ENCODE results near the gene TSPAN31.

TSPAN31 gene

DNA sequence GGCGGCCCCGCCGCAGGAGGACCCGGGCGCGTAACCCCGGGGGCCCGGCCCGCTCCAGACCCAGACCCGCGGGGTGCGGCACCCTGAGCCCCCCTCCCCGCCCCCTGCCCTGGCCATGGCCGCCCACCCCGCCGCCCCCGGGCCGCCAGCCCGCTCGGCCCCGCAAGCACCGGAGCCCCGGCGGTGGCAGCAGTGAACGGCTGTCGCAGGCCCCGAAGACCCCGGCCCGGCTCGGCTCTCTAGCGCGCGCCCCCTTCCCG is 10.3 kb downstream of the TSPAN31 start:
- no peak for DNase-seq (ENCODE audit: low read depth)
- TF ChIP-seq, protein P1, sequence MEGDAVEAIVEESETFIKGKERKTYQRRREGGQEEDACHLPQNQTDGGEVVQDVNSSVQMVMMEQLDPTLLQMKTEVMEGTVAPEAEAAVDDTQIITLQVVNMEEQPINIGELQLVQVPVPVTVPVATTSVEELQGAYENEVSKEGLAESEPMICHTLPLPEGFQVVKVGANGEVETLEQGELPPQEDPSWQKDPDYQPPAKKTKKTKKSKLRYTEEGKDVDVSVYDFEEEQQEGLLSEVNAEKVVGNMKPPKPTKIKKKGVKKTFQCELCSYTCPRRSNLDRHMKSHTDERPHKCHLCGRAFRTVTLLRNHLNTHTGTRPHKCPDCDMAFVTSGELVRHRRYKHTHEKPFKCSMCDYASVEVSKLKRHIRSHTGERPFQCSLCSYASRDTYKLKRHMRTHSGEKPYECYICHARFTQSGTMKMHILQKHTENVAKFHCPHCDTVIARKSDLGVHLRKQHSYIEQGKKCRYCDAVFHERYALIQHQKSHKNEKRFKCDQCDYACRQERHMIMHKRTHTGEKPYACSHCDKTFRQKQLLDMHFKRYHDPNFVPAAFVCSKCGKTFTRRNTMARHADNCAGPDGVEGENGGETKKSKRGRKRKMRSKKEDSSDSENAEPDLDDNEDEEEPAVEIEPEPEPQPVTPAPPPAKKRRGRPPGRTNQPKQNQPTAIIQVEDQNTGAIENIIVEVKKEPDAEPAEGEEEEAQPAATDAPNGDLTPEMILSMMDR (IDR thresholded peaks at IDR 0.05; ENCODE audit: low read depth, low read length, missing control alignments) = no peak
- H3K4me3 ChIP-seq (ENCODE audit: low read depth, low read length) = peak overlapping the region; percentile 53

DNA sequence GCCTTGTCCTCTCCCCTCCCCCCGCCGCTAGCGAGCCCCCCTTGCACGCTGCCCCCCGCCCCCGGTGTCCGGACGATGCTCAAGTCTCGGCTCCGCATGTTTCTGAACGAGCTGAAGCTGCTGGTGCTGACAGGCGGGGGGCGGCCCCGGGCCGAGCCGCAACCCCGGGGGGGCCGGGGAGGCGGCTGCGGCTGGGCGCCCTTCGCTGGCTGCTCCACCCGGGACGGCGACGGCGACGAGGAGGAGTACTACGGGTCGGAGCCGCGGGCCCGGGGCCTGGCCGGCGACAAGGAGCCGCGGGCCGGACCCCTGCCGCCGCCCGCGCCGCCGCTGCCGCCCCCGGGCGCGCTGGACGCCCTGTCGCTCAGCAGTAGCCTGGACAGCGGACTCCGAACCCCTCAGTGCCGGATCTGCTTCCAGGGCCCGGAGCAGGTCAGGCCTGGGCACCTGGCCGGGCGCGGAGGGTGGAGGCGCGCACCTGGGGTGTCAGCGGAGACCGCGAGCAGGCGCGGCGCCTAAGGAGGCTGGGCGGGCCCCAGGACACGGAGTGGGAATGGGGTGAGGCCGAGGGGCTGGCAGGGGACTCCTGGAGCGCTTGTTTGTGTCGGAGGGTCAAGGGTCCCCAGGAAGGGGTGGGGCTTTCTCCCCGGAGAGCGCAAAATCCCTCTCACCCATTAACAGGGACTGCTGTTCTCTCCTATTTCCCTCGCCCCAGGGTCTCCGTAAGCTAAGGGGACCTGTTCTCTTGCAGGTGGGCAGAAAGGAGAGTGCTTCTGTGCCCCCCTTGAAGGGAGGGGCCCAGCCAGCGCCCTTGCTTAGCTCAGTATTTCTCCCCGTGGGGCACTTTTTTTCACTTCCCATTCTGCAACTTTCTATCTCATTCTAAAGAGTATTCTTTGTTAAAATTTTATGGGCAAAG is 10.9 kb downstream of the TSPAN31 start:
- TF ChIP-seq, protein P1 (IDR thresholded peaks at IDR 0.05; ENCODE audit: low read depth, low read length, missing control alignments) = no peak
- H3K4me3 ChIP-seq (ENCODE audit: low read depth, low read length) = peak overlapping the region; percentile 53
- no peak for DNase-seq (ENCODE audit: low read depth)

DNA sequence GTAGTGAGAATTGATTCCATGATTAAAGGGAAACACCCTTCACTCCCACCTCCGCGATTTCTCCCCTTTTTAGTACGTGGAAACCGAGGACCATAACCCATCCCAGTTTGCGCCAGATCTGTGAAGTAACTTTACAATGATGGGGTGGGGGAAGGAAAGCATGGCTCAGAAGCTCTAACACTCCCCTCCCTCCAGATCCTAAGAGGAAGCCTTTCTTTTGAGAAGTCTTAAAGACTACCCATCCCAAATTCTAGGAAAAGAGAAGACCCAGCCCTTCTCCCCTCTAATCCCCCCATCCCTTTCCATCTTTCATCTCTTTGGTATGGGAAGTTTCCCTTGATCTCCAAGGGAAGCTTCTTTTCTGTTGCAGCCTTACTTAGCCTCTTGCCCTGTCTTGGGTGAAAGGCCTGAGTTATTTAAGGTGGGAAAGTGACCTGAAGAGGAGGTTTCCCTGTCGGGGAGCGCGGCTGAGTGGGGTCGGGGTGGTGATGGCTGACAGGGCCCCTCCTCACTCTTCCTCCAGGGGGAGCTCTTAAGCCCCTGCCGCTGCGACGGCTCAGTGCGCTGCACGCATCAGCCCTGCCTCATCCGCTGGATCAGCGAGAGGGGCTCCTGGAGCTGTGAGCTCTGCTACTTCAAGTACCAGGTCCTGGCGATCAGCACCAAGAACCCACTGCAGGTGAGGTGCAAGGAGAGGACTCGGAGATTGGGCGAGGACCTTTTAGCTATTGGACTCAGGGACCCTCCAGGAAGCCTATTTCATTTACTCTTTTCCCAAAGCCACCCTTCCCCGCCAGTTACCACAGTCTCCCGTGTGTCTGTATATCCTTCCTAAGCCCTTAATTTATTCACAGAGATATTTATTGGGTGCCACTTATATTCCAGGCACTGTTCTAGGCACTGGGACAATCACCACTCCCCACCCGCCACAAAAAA is 11.8 kb downstream of the TSPAN31 start:
- TF ChIP-seq, protein P1 (IDR thresholded peaks at IDR 0.05; ENCODE audit: low read depth, low read length, missing control alignments) = peak; percentile 84
- DNase-seq (ENCODE audit: low read depth) = no peak
- peak overlapping the region; percentile 53 for H3K4me3 ChIP-seq (ENCODE audit: low read depth, low read length)

DNA sequence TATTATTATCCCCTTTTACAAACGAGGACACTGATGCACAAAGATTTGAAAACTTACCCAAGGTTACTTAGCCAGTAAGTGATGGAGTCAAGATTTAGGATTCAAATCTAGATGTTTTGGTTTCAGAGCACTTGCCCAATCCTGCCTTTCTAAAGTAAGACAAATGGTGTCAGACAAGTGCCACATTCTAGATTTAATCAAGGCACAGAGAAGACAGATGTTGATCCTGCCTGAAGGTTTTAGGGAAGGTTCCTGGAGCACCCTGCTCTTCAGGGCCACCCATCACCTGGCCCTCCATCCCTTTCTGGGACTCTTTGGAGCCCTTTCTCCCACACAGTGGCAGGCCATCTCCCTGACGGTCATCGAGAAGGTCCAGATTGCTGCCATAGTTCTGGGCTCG is 12.9 kb downstream of the TSPAN31 start:
- H3K4me3 ChIP-seq (ENCODE audit: low read depth, low read length) = no peak overlapping the region
- TF ChIP-seq, protein P1 (IDR thresholded peaks at IDR 0.05; ENCODE audit: low read depth, low read length, missing control alignments) = no peak
- no peak for DNase-seq (ENCODE audit: low read depth)

DNA sequence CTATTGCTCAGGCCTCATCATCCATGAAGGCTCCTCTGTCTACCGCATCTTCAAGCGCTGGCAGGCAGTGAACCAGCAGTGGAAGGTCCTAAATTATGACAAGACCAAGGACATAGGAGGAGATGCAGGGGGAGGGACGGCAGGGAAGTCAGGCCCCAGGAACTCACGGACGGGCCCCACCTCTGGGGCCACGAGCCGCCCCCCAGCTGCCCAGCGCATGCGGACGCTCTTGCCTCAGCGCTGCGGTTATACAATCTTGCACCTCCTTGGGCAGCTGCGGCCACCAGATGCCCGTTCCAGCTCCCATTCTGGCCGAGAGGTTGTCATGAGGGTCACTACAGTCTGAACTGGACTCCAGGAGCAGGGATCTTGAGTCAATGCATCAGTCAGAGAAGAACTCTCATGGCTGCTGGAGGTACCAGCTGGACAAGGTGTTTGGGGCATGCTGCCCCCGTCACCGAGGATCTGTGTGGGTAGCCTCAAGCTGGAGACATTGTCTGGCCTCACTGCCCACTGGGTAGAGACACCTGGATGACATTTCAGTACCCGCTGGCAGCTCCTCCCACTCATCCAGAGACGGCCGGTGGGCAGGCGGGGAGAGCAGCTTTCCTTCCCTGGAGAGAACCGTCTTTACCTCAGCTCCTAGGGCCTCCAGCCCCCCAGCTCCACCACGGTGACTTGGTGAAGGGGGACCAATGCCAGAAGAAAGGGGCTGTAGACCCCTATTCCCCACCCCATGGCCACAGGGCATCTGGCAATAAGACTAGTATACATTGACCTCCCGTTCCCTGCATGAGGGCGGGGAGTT is 13.9 kb downstream of the TSPAN31 start:
- TF ChIP-seq, protein P1 (IDR thresholded peaks at IDR 0.05; ENCODE audit: low read depth, low read length, missing control alignments) = no peak
- no peak for DNase-seq (ENCODE audit: low read depth)
- H3K4me3 ChIP-seq (ENCODE audit: low read depth, low read length) = no peak overlapping the region

DNA sequence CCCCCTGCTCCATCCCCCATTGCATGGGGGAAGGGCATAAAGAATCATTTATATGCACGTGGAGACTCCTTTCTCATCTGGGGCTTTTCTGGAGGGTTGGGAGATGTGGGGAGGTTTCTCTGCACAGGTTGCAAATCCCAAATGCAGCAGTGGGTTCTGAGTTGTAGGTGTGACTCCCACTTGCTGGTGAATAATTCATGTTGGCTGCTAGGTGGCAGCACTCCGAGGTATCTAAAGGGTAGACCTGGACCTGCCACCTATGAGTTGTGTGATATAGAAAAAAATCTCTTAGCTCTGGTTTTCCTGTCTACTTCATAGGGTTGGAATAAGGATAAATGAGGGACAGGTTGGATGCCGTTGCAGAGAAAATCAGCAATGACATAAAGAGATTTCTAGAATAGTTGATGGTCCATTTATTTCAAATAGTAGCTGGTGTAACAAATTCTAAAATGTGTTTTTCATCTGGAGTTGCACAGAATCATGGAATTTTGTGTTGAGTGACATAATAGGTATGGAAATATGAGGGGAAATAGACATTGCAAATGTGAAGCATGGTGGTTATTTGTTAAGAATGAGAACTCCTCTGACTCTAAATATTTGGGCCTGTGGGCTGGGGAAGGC is 14.6 kb downstream of the TSPAN31 start:
- DNase-seq (ENCODE audit: low read depth) = no peak
- TF ChIP-seq, protein P1 (IDR thresholded peaks at IDR 0.05; ENCODE audit: low read depth, low read length, missing control alignments) = peak; percentile 65
- H3K4me3 ChIP-seq (ENCODE audit: low read depth, low read length) = no peak overlapping the region

Data from GM12864 (cell line).